NCI-H2029 treated with DMSO at 0.1 percent for 48 hours (cell line): ENCODE data around the gene ELOVL7.
A peak's percentile ranks its signal among the peaks of the same experiment; 100 is the strongest.
"Not testable (repeated sequence)": the region's sequence is repeated elsewhere in the genome, so short reads cannot be mapped to it uniquely, and the experiment has no call there.

Source experiments
- DNase-seq: peaks from one replicate; lab custom pipeline; 2025; lab: John Stamatoyannopoulos, UW

The ELOVL7 gene

GRCh38 chr5:60792438-60792837 lies 51.6 kb downstream of the ELOVL7 start:
- no peak for DNase-seq

GRCh38 chr5:60789551-60789950 lies 54.5 kb downstream of the ELOVL7 start:
- no peak for DNase-seq

GRCh38 chr5:60788863-60789513 lies 55.1 kb downstream of the ELOVL7 start:
- no peak for DNase-seq

GRCh38 chr5:60779466-60779865 lies 64.6 kb downstream of the ELOVL7 start:
- no peak for DNase-seq

GRCh38 chr5:60776343-60776742 lies 67.7 kb downstream of the ELOVL7 start:
- DNase-seq: no peak

- DNase-seq: no peak
Observed at GRCh38 chr5:60765019-60765709, 78.9 kb downstream of the ELOVL7 start.

GRCh38 chr5:60763061-60763460 lies 81.0 kb downstream of the ELOVL7 start:
- no peak for DNase-seq

GRCh38 chr5:60754495-60754894 lies 89.6 kb downstream of the ELOVL7 start:
- no peak for DNase-seq

- DNase-seq: no peak
Observed at GRCh38 chr5:60744682-60745081, 99.4 kb downstream of the ELOVL7 start.

- no peak for DNase-seq
Observed at GRCh38 chr5:60743511-60744314, 100.4 kb downstream of the ELOVL7 start.

- no peak for DNase-seq
Observed at GRCh38 chr5:60740322-60740721, 103.7 kb downstream of the ELOVL7 start.

- no peak for DNase-seq
Observed at GRCh38 chr5:60738933-60739332, 105.1 kb downstream of the ELOVL7 start.

- no peak for DNase-seq
Observed at GRCh38 chr5:60738461-60738860, 105.6 kb downstream of the ELOVL7 start.

GRCh38 chr5:60730858-60731257 lies 113.2 kb downstream of the ELOVL7 start:
- DNase-seq: not testable (repeated sequence)

GRCh38 chr5:60727033-60727679 lies 116.9 kb downstream of the ELOVL7 start:
- no peak for DNase-seq

- DNase-seq: no peak
Observed at GRCh38 chr5:60724126-60724525, 119.9 kb downstream of the ELOVL7 start.

- DNase-seq: peak; percentile 81
Observed at GRCh38 chr5:60722416-60722815, 121.7 kb downstream of the ELOVL7 start.

GRCh38 chr5:60719329-60719728 lies 124.7 kb downstream of the ELOVL7 start:
- no peak for DNase-seq

- DNase-seq: no peak
Observed at GRCh38 chr5:60718166-60718892, 125.7 kb downstream of the ELOVL7 start.

- not testable (repeated sequence) for DNase-seq
Observed at GRCh38 chr5:60715201-60715928, 128.7 kb downstream of the ELOVL7 start.

- DNase-seq: no peak
Observed at GRCh38 chr5:60712950-60713349, 131.1 kb downstream of the ELOVL7 start.
